Thyroid gland (tissue), 4 donors: ENCODE results near the gene RYR3. TPM values are rescaled to one million over a fixed set of nuclear protein-coding genes. Genes with fewer than 3 reads are reported as not detected.

ENCODE experiments used
- DNase-seq, 2 donors: peaks; one replicate each; pipeline ENCODE4 v3.0.0-alpha.2; 2019
- H3K27ac ChIP-seq, 3 donors: fragments of 200-600 bp; sonication (generic); 1 replicate in 2 of 3; 2 replicates in 1 of 3; pipeline ENCODE4 v1.5.1; 2016 to 2019; ENCODE audit warnings: mild to moderate bottlenecking in 1 of 3, moderate library complexity in 1 of 3
- H3K27me3 ChIP-seq: fragments of 200-600 bp; sonication (generic); one replicate; pipeline ENCODE4 v1.5.1; 2019
- H3K36me3 ChIP-seq, 2 donors: fragments of 200-600 bp; sonication (generic); one replicate each; pipeline ENCODE4 v1.5.1; 2016 to 2019
- H3K4me1 ChIP-seq, 2 donors: fragments of 200-600 bp; sonication (generic); one replicate each; pipeline ENCODE4 v1.5.1; 2017 to 2019
- H3K4me3 ChIP-seq, 3 donors: fragments of 200-600 bp; sonication (generic); replicated peaks in 1 of 3; 1 replicate in 2 of 3; 2 replicates in 1 of 3; pipeline ENCODE4 v1.5.1; 2016; ENCODE audit warnings: mild to moderate bottlenecking in 1 of 3
- H3K9me3 ChIP-seq: fragments of 200-600 bp; sonication (generic); one replicate; pipeline ENCODE4 v1.5.1; 2017
- CTCF ChIP-seq, 6 experiments: fragments of 200-600 bp in 3 of 6; fragments of 450-650 bp in 3 of 6; sonication (generic) in 3 of 6; IDR thresholded peaks; one replicate each; pipeline ENCODE4 v1.5.1; 2016 to 2019; ENCODE audit warnings: antibody characterized with exemption in 6 of 6, mild to moderate bottlenecking in 2 of 6, inconsistent platforms in 1 of 6, moderate library complexity in 1 of 6
- POLR2A ChIP-seq, 2 donors: fragments of 450-650 bp; IDR thresholded peaks; one replicate each; pipeline ENCODE4 v1.6.1; 2017; ENCODE audit warnings: antibody characterized with exemption in 2 of 2, mild to moderate bottlenecking in 2 of 2, moderate library complexity in 1 of 2
- WGBS, 2 donors: methylation state at CpG; one replicate each; pipeline ENCODE4 v1.1.5; 2017; 5-methylcytosine and 5-hydroxymethylcytosine counted together
- intact Hi-C: fragments of 100-400 bp; cut with DNase I; formaldehyde crosslinking; loops from one replicate; pipeline ENCODE4 v1.15.1; 2023
- total RNA-seq, 4 donors: library from RNA; depleted of rRNA; stranded (reverse); fragments of >200 nt; gene quantifications; one replicate each; pipeline ENCODE4 v1.2.3, GENCODE V29; 2016

RYR3 gene
- total RNA-seq, 4 donors from 2014 or later, result 0.27 to 4.2 (median 0.34) TPM

GRCh38 chr15:33392453-33392852, 81.7 kb downstream of the RYR3 start:
- intact Hi-C loops, result no loop called here
- no peak overlapping the region for H3K27ac ChIP-seq
- no peak for DNase-seq
- no peaks in the 10 kb centered on the region for H3K9me3 ChIP-seq
- TF ChIP-seq CTCF (IDR thresholded peaks at IDR 0.05) (no peak), POLR2A (IDR thresholded peaks at IDR 0.05) (no peak)
- H3K4me3 ChIP-seq, result no peak overlapping the region
- no peaks in the 10 kb centered on the region for H3K36me3 ChIP-seq
- no peaks in the 10 kb centered on the region for H3K27me3 ChIP-seq
- no peaks in the 10 kb centered on the region for H3K4me1 ChIP-seq
- WGBS, 2 donors, result 91 to 92% methylated on average over 3 of the region's 3 CpGs

GRCh38 chr15:33393546-33393945, 82.8 kb downstream of the RYR3 start:
- 77 to 90% methylated on average over 6 of the region's 6 CpGs for WGBS, 2 donors
- TF ChIP-seq CTCF (IDR thresholded peaks at IDR 0.05) (no peak), POLR2A (IDR thresholded peaks at IDR 0.05) (no peak)
- H3K4me3 ChIP-seq, result no peak overlapping the region
- H3K36me3 ChIP-seq, result no peaks in the 10 kb centered on the region
- no peaks in the 10 kb centered on the region for H3K4me1 ChIP-seq
- no peak overlapping the region for H3K27ac ChIP-seq
- DNase-seq, result no peak
- no peaks in the 10 kb centered on the region for H3K9me3 ChIP-seq
- no peaks in the 10 kb centered on the region for H3K27me3 ChIP-seq
- intact Hi-C loops, result no loop called here

GRCh38 chr15:33395321-33395720, 84.6 kb downstream of the RYR3 start:
- Histone ChIP-seq H3K4me3 (no peak overlapping the region), H3K27ac (no peak overlapping the region), H3K36me3 (no peaks in the 10 kb centered on the region), H3K9me3 (no peaks in the 10 kb centered on the region), H3K4me1 (no peaks in the 10 kb centered on the region), H3K27me3 (no peaks in the 10 kb centered on the region)
- intact Hi-C loops, result no loop called here
- no peak for DNase-seq
- 88 to 89% methylated on average over 7 of the region's 7 CpGs for WGBS, 2 donors
- TF ChIP-seq POLR2A (IDR thresholded peaks at IDR 0.05) (no peak), CTCF (IDR thresholded peaks at IDR 0.05) (no peak)

- Histone ChIP-seq H3K36me3 (no peaks in the 10 kb centered on the region), H3K27ac (no peak overlapping the region), H3K27me3 (no peaks in the 10 kb centered on the region), H3K9me3 (no peaks in the 10 kb centered on the region), H3K4me3 (no peak overlapping the region), H3K4me1 (no peaks in the 10 kb centered on the region)
- intact Hi-C loops, result no loop called here
- TF ChIP-seq POLR2A (IDR thresholded peaks at IDR 0.05), result no peak
- no peak for TF ChIP-seq CTCF (IDR thresholded peaks at IDR 0.05)
- WGBS, 2 donors, result 50 to 64% methylated on average over 7 of the region's 7 CpGs
- DNase-seq, result no peak
Measured at GRCh38 chr15:33395846-33396245, 85.1 kb downstream of the RYR3 start.

GRCh38 chr15:33396475-33396874, 85.7 kb downstream of the RYR3 start:
- TF ChIP-seq CTCF (IDR thresholded peaks at IDR 0.05) (no peak), POLR2A (IDR thresholded peaks at IDR 0.05) (no peak)
- 56 to 79% methylated on average over 2 of the region's 2 CpGs for WGBS, 2 donors
- Histone ChIP-seq H3K36me3 (no peaks in the 10 kb centered on the region), H3K4me3 (no peak overlapping the region), H3K9me3 (no peaks in the 10 kb centered on the region), H3K27me3 (no peaks in the 10 kb centered on the region), H3K4me1 (no peaks in the 10 kb centered on the region), H3K27ac (no peak overlapping the region)
- DNase-seq, result no peak
- intact Hi-C loops, result no loop called here
